Dendritic cell treated with granulocyte-macrophage colony-stimulating factor and Interleukin-4, amounts not matched to agents 40 ng/mL and 50 ng/mL, for 4 days (primary cell): ENCODE data around the gene RAB5IF.

Experiments
- H3K27ac Mint-ChIP-seq: one replicate; pipeline ENCODE4 v1.8.0; 2022; ENCODE audit warnings: mild to moderate bottlenecking, mixed read lengths
- H3K27me3 Mint-ChIP-seq: one replicate; pipeline ENCODE4 v1.8.0; 2022; ENCODE audit warnings: mild to moderate bottlenecking, mixed read lengths
- H3K36me3 Mint-ChIP-seq: one replicate; pipeline ENCODE4 v1.8.0; 2022; ENCODE audit warnings: low read depth, mixed read lengths
- H3K4me1 Mint-ChIP-seq: one replicate; pipeline ENCODE4 v1.8.0; 2022; ENCODE audit warnings: low read depth, mixed read lengths
- H3K4me3 Mint-ChIP-seq: one replicate; pipeline ENCODE4 v1.8.0; 2022; ENCODE audit warnings: mild to moderate bottlenecking, moderate library complexity, mixed read lengths
- H3K9me3 Mint-ChIP-seq: one replicate; pipeline ENCODE4 v1.8.0; 2022; ENCODE audit warnings: mixed read lengths
- intact Hi-C: fragments of 100-400 bp; cut with micrococcal nuclease; formaldehyde crosslinking; loops from one replicate; pipeline ENCODE4 v1.15.0; 2022

Gene RAB5IF

GRCh38 chr20:36646678-36647077 lies 41.1 kb downstream of the RAB5IF start:
- Mint-ChIP-seq H3K4me3 (no peak overlapping the region), H3K27me3 (no peaks in the 10 kb centered on the region), H3K4me1 (peaks cover 12% of the 10 kb centered on the region), H3K36me3 (peaks cover 8% of the 10 kb centered on the region), H3K27ac (peak overlapping the region; percentile 11), H3K9me3 (no peaks in the 10 kb centered on the region)
- intact Hi-C loops, result no loop called here

- Mint-ChIP-seq H3K27me3 (no peaks in the 10 kb centered on the region), H3K4me1 (peaks cover 7% of the 10 kb centered on the region), H3K4me3 (no peak overlapping the region), H3K27ac (peak overlapping the region; percentile 11), H3K9me3 (no peaks in the 10 kb centered on the region), H3K36me3 (peaks cover 12% of the 10 kb centered on the region)
- intact Hi-C loops, result no loop called here
These were observed 41.9 kb downstream of the RAB5IF start for GRCh38 chr20:36647196-36648121.

GRCh38 chr20:36653456-36653855 lies 47.9 kb downstream of the RAB5IF start:
- no peaks in the 10 kb centered on the region for H3K27me3 Mint-ChIP-seq

GRCh38 chr20:36654506-36654905 lies 48.9 kb downstream of the RAB5IF start:
- peaks cover 7% of the 10 kb centered on the region for H3K4me1 Mint-ChIP-seq
- no peaks in the 10 kb centered on the region for H3K27me3 Mint-ChIP-seq
- no peak overlapping the region for H3K4me3 Mint-ChIP-seq
- no peaks in the 10 kb centered on the region for H3K9me3 Mint-ChIP-seq
- peaks cover 37% of the 10 kb centered on the region for H3K36me3 Mint-ChIP-seq
- intact Hi-C loops, result no loop called here
- no peak overlapping the region for H3K27ac Mint-ChIP-seq

More at GRCh38 chr20:36653456-36653855, 47.9 kb downstream of the RAB5IF start:
- H3K27ac Mint-ChIP-seq, result no peak overlapping the region
- peaks cover 5% of the 10 kb centered on the region for H3K4me1 Mint-ChIP-seq
- H3K4me3 Mint-ChIP-seq, result no peak overlapping the region
- no peaks in the 10 kb centered on the region for H3K9me3 Mint-ChIP-seq
- intact Hi-C loops, result no loop called here
- peaks cover 37% of the 10 kb centered on the region for H3K36me3 Mint-ChIP-seq

GRCh38 chr20:36655004-36655403 lies 49.4 kb downstream of the RAB5IF start:
- Mint-ChIP-seq H3K27ac (no peak overlapping the region), H3K4me3 (no peak overlapping the region), H3K9me3 (no peaks in the 10 kb centered on the region), H3K27me3 (no peaks in the 10 kb centered on the region), H3K36me3 (peaks cover 40% of the 10 kb centered on the region), H3K4me1 (peaks cover 7% of the 10 kb centered on the region)
- intact Hi-C loops, result no loop called here

GRCh38 chr20:36656733-36657132 lies 51.2 kb downstream of the RAB5IF start:
- H3K4me1 Mint-ChIP-seq, result peaks cover 7% of the 10 kb centered on the region
- intact Hi-C loops, result no loop called here
- H3K27ac Mint-ChIP-seq, result no peak overlapping the region
- no peaks in the 10 kb centered on the region for H3K9me3 Mint-ChIP-seq
- no peaks in the 10 kb centered on the region for H3K27me3 Mint-ChIP-seq
- H3K4me3 Mint-ChIP-seq, result no peak overlapping the region
- H3K36me3 Mint-ChIP-seq, result peaks cover 35% of the 10 kb centered on the region

- Mint-ChIP-seq H3K27me3 (no peaks in the 10 kb centered on the region), H3K27ac (no peak overlapping the region), H3K4me3 (no peak overlapping the region), H3K4me1 (peaks cover 16% of the 10 kb centered on the region), H3K36me3 (peaks cover 25% of the 10 kb centered on the region), H3K9me3 (no peaks in the 10 kb centered on the region)
- intact Hi-C loops, result no loop called here
These were observed 52.7 kb downstream of the RAB5IF start for GRCh38 chr20:36658300-36658699.
